T-helper 1 cell (primary cell): Measurements from ENCODE around the gene HDAC11.
"Not testable (repeated sequence)": the region's sequence is repeated elsewhere in the genome, so short reads cannot be mapped to it uniquely, and the experiment has no call there.

ENCODE experiments used
- DNase-seq, 5 donors: peaks; one replicate each; pipeline ENCODE4 v3.0.0-alpha.2; 2012 to 2020

The HDAC11 gene

GRCh38 chr3:13493867-13494441 is 13.8 kb downstream of the HDAC11 start:
- no peak for DNase-seq

- DNase-seq, result peak in 1 of 5 donors; percentile 5
Observed at GRCh38 chr3:13494463-13495350, 14.6 kb downstream of the HDAC11 start.

DNA sequence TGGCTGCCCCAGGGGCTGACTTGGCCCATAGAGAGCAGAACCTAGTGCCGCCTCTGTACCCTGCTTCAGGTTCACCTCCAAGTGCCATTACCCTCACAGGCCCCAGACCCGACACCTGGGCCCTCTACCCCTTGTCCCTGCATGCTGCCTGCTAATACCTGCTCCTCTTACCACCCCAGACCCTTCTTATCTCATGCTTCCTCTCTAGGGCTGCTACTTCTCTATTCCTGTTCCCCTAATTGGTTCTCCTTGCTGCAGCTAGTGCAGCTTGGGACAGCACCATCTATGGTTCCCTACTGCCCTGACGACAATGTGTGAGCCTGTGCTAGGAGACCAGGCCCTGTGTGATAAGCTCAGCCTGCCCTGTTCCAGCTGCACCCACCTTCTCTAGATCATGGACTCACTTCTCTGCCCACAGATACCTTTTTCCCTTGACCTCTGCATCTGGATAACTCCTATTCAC is 15.3 kb downstream of the HDAC11 start:
- no peak for DNase-seq

DNA sequence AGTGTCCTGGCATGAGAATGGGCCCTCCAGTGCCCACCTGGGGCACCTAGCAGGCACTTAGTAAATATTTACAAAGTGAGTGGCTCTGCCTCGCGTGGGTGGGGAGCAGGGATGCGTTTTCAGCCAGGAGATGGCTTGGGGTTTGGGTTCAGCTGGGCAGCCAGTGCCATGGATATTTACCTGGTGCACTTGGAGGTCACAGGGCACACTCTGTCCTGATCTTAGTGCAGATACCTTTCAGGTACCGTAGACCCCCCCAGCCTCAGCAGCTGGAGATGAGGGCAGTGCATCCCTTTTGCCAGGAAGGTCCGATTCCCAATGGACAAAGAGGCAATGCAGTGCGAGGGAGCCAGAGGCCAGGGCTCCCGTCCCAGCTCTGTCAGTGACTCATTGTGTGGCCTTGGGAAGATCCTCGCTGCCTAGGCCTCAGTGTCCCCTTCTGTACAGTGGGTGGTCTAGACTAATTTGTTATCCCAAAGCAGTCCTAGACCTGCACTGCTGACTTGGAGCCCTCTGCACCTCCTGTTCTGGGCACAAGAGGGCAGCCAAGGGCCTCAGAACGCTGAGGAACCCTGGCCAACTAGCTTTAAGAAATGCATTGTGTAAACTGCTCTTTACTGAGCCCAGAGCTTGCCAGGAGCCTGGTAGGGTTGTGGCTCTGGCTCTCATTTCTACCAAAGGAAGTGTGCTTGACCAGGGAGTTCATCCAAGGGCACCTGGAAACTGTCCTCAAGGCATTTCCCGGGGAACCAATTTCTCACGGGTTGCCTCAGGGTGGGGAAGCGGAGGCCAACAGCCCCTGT is 16.0 kb downstream of the HDAC11 start:
- peak in 4 of 5 donors; percentile 47 to 57 (median 51) for DNase-seq

DNA sequence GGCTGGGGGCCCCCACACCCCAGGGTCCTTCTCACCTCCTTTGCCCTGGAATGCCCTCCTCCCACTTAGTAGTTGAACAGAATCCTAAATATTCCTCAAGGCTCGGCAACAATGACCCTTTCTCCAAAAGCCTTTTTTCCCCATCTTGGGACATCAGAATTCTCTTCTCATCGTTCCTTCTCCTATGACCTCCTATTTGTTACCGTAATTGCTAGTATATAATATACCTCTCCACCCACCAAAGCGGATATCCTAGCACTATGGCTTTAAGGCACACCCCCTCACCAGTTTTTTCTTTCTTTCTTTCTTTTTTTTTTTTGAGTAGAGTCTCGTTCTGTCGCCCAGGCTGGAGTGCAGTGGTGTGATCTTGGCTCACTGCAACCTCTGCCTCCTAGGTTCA is 16.8 kb downstream of the HDAC11 start:
- no peak for DNase-seq

DNA sequence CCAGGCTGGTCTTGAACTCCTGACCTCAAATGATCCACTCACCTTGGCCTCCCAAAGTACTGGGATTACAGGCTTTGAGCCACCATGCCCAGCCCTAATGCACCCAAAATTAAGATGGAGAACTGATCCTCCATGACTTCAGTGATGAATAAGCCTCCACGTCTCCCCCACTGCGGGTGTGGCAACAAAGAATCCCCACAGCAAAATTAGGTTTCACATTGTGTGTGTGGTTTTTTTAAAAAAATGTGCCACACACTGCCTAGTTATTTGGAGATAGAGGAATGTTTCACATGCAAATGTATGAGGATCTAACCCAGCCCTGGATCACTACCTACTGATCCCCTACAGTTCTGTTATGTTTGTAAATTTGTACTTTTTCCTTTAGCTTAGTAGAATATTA is 17.3 kb downstream of the HDAC11 start:
- DNase-seq, result no peak

GRCh38 chr3:13498354-13499060 is 18.4 kb downstream of the HDAC11 start:
- no peak for DNase-seq

DNA sequence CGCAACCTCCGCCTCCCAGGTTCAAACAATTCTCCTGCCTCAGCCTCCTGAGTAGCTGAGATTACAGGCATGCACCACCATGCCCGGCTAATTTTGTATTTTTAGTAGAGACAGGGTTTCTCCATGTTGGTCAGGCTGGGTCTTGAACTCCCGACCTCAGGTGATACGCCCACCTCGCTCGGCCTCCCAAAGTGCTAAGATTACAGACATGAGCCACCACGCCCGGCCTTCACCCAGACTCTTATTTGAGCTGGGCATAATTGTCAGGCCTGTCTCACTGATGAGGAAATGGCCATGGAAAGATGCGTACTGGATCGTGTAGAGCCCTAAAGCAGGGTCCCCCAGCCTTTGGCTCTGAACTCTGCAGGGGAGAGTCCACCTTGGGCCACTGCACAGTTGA is 19.1 kb downstream of the HDAC11 start:
- not testable (repeated sequence) for DNase-seq

GRCh38 chr3:13500133-13500885 is 20.2 kb downstream of the HDAC11 start:
- DNase-seq, result no peak

- no peak for DNase-seq
Observed at GRCh38 chr3:13501056-13501455, 20.9 kb downstream of the HDAC11 start.

GRCh38 chr3:13501521-13501920 is 21.4 kb downstream of the HDAC11 start:
- DNase-seq, result no peak

- no peak for DNase-seq
Observed at GRCh38 chr3:13501958-13502790, 22.1 kb downstream of the HDAC11 start.

DNA sequence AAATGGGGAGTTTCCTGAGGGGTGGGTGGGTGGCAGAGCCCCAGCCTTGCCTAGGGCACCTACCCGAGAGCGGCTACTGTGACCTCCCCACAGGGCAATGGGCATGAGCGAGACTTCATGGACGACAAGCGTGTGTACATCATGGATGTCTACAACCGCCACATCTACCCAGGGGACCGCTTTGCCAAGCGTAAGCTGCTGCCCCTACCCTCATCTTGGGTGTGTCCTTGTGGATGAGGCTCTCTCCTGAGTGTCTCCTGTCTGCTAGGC is 22.6 kb downstream of the HDAC11 start:
- DNase-seq, result no peak

- DNase-seq, result no peak
Observed at GRCh38 chr3:13504161-13504831, 24.2 kb downstream of the HDAC11 start.

DNA sequence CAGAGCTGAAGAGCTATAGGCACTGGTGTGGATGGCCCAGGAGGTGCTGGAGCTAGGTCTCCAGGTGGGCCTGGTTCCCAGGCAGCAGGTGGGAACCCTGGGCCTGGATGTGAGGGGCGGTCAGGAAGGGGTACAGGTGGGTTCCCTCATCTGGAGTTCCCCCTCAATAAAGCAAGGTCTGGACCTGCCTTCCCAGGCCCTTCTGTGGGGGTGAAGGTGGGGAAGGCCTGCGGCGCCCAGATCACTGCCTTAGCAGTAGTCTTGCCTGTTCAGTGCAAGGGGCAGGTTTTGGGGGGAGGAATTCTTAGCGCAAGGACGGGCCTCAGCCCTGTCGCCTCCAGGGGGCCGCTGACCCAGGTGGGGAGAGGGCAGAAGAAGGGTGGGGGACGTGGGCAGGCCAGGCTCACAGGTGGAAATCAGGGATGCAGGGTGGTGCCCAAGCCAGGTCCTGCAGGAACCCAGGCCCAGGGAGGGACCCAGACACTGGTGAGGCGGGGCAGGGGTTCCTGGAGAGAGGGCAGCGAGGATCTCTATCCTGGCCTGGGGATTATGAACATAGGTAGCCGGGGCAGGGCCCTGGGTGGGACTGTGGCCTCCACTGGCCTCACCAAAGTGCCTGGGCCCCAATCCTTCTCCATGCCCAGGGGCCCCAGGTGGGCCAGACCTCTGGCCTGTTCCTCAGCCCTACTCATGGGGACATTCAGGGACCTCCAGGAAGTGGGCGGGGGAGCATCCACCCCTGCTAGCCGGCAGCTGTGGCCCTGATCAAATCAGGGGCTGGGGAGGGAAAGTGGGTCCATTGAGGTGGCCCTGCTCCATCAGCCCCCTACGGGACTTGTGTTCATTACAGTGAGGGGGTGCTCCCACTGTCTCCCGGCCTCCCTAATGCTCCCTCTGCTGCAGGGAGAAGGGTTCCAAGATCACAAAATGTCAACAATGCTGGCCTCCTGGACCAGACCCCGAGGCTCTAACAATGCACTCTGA is 25.3 kb downstream of the HDAC11 start:
- DNase-seq, result no peak

DNA sequence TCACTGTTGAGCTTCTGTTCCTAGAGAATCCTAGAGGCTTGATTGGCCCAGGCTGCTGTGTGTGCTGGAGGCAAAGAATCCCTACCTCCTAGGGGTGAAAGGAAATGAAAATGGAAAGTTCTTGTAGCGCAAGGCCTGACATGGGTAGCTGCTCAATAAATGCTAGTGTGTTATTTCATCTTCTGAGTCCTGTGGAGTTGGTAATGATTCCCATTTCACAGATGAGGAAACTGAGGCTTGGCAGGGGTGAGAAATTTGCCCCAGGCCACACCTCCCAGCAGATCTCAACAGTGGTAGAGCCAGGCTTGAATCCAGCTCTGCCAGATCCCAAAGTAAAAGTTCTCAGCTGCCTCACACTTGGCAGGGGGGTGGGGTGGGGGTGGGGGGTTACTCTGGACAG is 26.1 kb downstream of the HDAC11 start:
- DNase-seq, result no peak

DNA sequence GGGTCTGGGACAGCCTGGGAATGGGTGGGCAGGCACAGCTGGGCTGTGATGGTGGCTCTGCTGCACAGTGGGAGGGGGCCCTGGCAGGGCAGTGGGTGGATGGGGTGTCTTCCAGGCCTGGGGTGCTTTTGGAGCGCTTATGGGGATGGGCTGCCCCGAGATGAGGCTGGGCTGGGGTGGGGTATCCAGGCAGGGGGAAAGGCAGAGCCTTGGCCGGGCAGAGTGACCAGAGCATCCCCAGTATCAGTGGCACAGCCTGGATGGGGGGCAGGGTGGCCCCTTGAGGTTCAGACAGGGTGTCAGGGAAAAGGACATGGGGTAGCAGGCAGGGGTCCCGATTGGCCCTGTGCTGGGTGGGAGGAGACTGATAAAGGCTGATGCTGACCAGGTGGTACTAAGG is 26.6 kb downstream of the HDAC11 start:
- no peak for DNase-seq

DNA sequence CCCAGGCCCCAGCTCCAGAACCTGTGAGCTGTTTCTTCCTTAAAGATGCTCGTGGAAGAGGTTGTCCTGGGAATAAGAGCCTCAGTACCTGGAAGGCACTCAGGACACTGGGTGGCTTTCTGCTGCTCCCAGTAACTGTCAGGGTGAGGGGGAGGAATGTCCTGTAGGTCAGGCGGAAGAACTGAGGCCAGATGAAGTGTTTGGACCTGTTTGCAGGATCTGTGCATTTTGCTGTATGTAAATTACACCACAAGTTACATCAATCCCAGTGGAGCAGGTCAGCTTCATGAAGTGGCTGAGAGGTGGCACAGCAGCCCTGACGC is 27.1 kb downstream of the HDAC11 start:
- DNase-seq, result no peak

DNA sequence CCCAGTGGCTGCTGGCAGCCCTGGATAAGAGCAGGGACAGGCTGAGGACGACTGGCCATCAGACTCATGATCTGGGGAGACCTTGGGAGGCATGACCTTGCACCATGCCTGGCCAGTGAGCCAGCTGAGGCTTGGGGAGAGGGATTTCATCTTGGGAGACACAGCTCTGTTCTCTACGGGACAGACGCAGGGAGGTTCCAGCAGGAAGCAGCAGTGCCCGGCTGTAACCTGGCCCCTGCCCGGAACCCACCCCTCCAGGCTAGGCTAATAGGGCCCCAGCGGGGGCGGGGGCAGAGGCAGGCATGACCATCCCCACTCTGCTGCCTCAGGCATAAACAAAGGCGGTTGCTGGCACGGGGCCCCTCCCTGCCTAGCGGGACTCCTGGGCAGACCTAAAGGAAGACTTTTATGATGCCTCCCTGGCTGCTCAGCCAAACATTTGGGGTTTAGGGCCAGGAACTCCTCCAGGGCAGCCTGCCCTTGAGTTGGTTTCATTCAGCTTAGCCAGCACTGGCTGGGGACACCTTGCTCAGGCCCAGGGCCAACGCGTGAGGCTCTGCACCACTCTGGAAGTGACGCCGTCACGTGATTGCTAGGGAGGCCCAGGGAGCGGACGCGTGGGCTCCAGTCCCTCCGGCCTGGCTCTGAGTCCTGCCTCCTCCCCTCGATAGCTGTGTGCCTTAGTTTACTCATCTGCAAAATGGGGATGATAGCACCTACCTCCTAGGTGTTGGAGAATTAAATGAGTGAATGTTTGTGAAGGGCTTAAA is 27.6 kb downstream of the HDAC11 start:
- no peak for DNase-seq
